K562 (cell line): ENCODE results near the gene CDC42BPB. TPM values are rescaled to one million over a fixed set of nuclear protein-coding genes. Genes with fewer than 3 reads are reported as not detected.
A peak's percentile ranks its signal among the peaks of the same experiment; 100 is the strongest.

Experiments used
- AFF4 ChIP-seq: sonication (generic); formaldehyde crosslinking; IDR thresholded peaks from 2 replicates; pipeline ENCODE4 v1.8.0; 2023; ENCODE audit warnings: mild to moderate bottlenecking, missing genetic modification reagents
- ARID1B ChIP-seq: fragments of 450-650 bp; IDR thresholded peaks from 2 replicates; pipeline ENCODE4 v1.6.1; 2016; ENCODE audit warnings: antibody characterized with exemption, mild to moderate bottlenecking, inconsistent platforms
- DEAF1 ChIP-seq: fragments of 450-650 bp; formaldehyde crosslinking; IDR thresholded peaks from 2 replicates; pipeline ENCODE4 v1.4.0; 2020; ENCODE audit warnings: mild to moderate bottlenecking, moderate library complexity
- ELF4 ChIP-seq: fragments of 450-650 bp; formaldehyde crosslinking; IDR thresholded peaks from 2 replicates; pipeline ENCODE4 v1.4.0; 2022; ENCODE audit warnings: missing genetic modification characterization
- ESRRA ChIP-seq: fragments of 450-650 bp; IDR thresholded peaks from 2 replicates; pipeline ENCODE4 v1.6.1; 2014; ENCODE audit warnings: low read depth, mild to moderate bottlenecking, moderate library complexity, borderline replicate concordance
- ETV6 ChIP-seq, 3 experiments: fragments of 150-350 bp in 1 of 3; sonication (generic) in 1 of 3; formaldehyde crosslinking in 1 of 3; IDR thresholded peaks; 2 replicates each; pipeline versions ENCODE4 v1.6.1 to v1.8.0; 2014 to 2022; ENCODE audit warnings: borderline replicate concordance in 2 of 3, low read depth in 2 of 3, antibody characterized with exemption in 1 of 3, low read length in 1 of 3, mild to moderate bottlenecking in 1 of 3, missing genetic modification reagents in 1 of 3
- GABPB2 ChIP-seq: fragments of 250-450 bp; sonication (Bioruptor Pico); conservative IDR thresholded peaks from 2 replicates; pipeline ENCODE4 v1.5.1; 2021; ENCODE audit warnings: mild to moderate bottlenecking
- HNRNPL ChIP-seq: fragments of 200-400 bp; formaldehyde crosslinking; IDR thresholded peaks from 2 replicates; pipeline ENCODE4 v1.6.1; 2017; ENCODE audit warnings: low read depth, mild to moderate bottlenecking, low read length
- POLR2A ChIP-seq: fragments of 450-650 bp; conservative IDR thresholded peaks from 2 replicates; pipeline ENCODE4 v1.6.1; 2016
- REST ChIP-seq, 2 experiments: fragments of 450-650 bp; formaldehyde crosslinking in 1 of 2; IDR thresholded peaks; 2 replicates each; pipeline versions ENCODE4 v1.4.0 to v1.6.1; 2014 to 2020; ENCODE audit warnings: mild to moderate bottlenecking in 2 of 2, borderline replicate concordance in 1 of 2, low read depth in 1 of 2
- TRIM24 ChIP-seq, 2 experiments: fragments of 450-650 bp; IDR thresholded peaks; 2 replicates each; pipeline ENCODE4 v1.6.1; 2016
- ZNF707 ChIP-seq: fragments of 250-450 bp; sonication (Bioruptor Pico); conservative IDR thresholded peaks from 2 replicates; pipeline ENCODE4 v1.8.0; 2022; ENCODE audit warnings: inconsistent platforms, mild to moderate bottlenecking, moderate library complexity
- polyA plus RNA-seq, 8 experiments: library from polyadenylated mRNA; depleted of rRNA in 4 of 8; stranded (reverse) in 5 of 8; unstranded in 3 of 8; fragments of >200 nt; fragmentation: Nextera tagmentation in 2 of 8; fragmentation: Illumina TruSeq in 1 of 8; extraction: Ambion mirVana in 2 of 8; extraction: Trizol in 1 of 8; gene quantifications; 2 replicates each; pipeline versions ENCODE4 v1.2.1 to v1.2.3, GENCODE V29; 2011 to 2014; ENCODE audit warnings: inconsistent platforms in 1 of 8, missing spikeins in 1 of 8
- total RNA-seq, 7 experiments: library from RNA; depleted of rRNA in 6 of 7; stranded (reverse); fragments of >200 nt in 6 of 7; fragmentation: Illumina TruSeq in 2 of 7; extraction: Trizol in 2 of 7; gene quantifications; 2 replicates each; pipeline versions ENCODE4 v1.2.1 to v1.2.3, GENCODE V29; 2011 to 2021; ENCODE audit warnings: low replicate concordance in 1 of 7

Gene CDC42BPB
- total and polyA plus RNA-seq, 9 of the 15 experiments (the other 6 are each of a cell fraction or from before 2014, with no cell fraction given) = 0.07 to 24.3 (median 12.6) TPM

GRCh38 chr14:103104654-103105452 is 47.5 kb upstream of the CDC42BPB start (continued):
- TF ChIP-seq AFF4 (CRISPR knock-in tag) = no peak
- peak; percentile 72 for TF ChIP-seq ARID1B
- peak; percentile 51 to 54; a peak in 2 of 4 replicates for TF ChIP-seq TRIM24 (IDR thresholded peaks at IDR 0.05)
- peak; percentile 28; the same call in 1 of the 2 replicates for TF ChIP-seq ESRRA
- TF ChIP-seq REST (IDR thresholded peaks at IDR 0.05; ENCODE audit: borderline replicate concordance) = peak; percentile 90
- no peak for TF ChIP-seq REST (CRISPR knock-in tag; IDR thresholded peaks at IDR 0.05; ENCODE audit: low read depth)
- TF ChIP-seq GABPB2 (CRISPR knock-in tag) = no peak
- no peak for TF ChIP-seq ETV6 (IDR thresholded peaks at IDR 0.05; ENCODE audit: borderline replicate concordance in 1 of 2, low read depth in 2 of 2, low read length in 1 of 2)
- no peak for TF ChIP-seq ETV6 (CRISPR knock-in tag; IDR thresholded peaks at IDR 0.05; ENCODE audit: borderline replicate concordance)
- TF ChIP-seq HNRNPL = no peak
- TF ChIP-seq ZNF707 = no peak
- TF ChIP-seq ELF4 (CRISPR knock-in tag) = peak; percentile 83; the same call in 1 of the 2 replicates
- peak; percentile 70 for TF ChIP-seq DEAF1 (CRISPR knock-in tag)
- TF ChIP-seq POLR2A = 0 out of 2 replicates have a peak, but pooled peaks have one; percentile 35
